Measurements from ENCODE around the gene MTMR1. TPM values are rescaled to one million over a fixed set of nuclear protein-coding genes. Genes with fewer than 3 reads are reported as not detected.

MTMR1 gene
- total and polyA plus RNA-seq, 2 donors (not counting 1 experiment from before 2014, with no cell fraction given): 30.8 to 67.5 TPM

GRCh38 chrX:150766351-150767044, 73.3 kb downstream of the MTMR1 start:
- Histone ChIP-seq H4K20me1 (ENCODE audit: control insufficient read depth, insufficient read depth, low read length, poor library complexity, severe bottlenecking) (no peaks in the 10 kb centered on the region), H3K79me2 (ENCODE audit: control insufficient read depth, insufficient read depth, low read length) (no peaks in the 10 kb centered on the region), H3K36me3 (replicated peaks in 1 of 2; ENCODE audit: control extremely low read depth in 1 of 2, control insufficient read depth in 1 of 2, extremely low read depth in 1 of 2, insufficient read depth in 2 of 2, low read length in 1 of 2) (peaks cover 0 to 8% of the 10 kb centered on the region in 2 experiments), H3K9ac (ENCODE audit: low read length) (no peak overlapping the region), H3K9me3 (ENCODE audit: control extremely low read depth in 1 of 3, control insufficient read depth in 2 of 3, insufficient read depth in 1 of 3, low read length in 2 of 3) (no peaks in the 10 kb centered on the region), H3K4me3 (ENCODE audit: control extremely low read depth in 1 of 5, extremely low read depth in 1 of 5, insufficient read depth in 1 of 5, low read depth in 2 of 5, low read length in 4 of 5) (no peak overlapping the region), H3K27ac (ENCODE audit: low read length in 2 of 2) (no peak overlapping the region), H2AFZ (ENCODE audit: insufficient read depth, low read depth, low read length, poor library complexity, severe bottlenecking) (no peak overlapping the region), H3K4me1 (ENCODE audit: control insufficient read depth in 2 of 2, insufficient read depth in 2 of 2, low read length in 2 of 2) (no peaks in the 10 kb centered on the region), H3K27me3 (replicated peaks in 1 of 4; ENCODE audit: control extremely low read depth in 1 of 4, control insufficient read depth in 3 of 4, insufficient read depth in 4 of 4, low read length in 3 of 4) (no peaks in the 10 kb centered on the region), H3K4me2 (replicated peaks; ENCODE audit: low read depth, low read length, poor library complexity, severe bottlenecking) (no peak overlapping the region)
- no peak overlapping the region for H3K27ac Mint-ChIP-seq
- intact Hi-C loops (cut with micrococcal nuclease): no loop called here
- ATAC-seq (ENCODE audit: low read depth): no peak
- CTCF ChIA-PET: interaction anchor here (1.2 kb wide), 1 partner anchor 315 kb away, joined by 3 read pairs; no protein-coding TSS in a partner anchor
- POLR2A ChIA-PET: no interaction called here
- no peak overlapping the region for H3K4me3 Mint-ChIP-seq
- H3K9me3 Mint-ChIP-seq (ENCODE audit: insufficient read depth): no peaks in the 10 kb centered on the region
- no peaks in the 10 kb centered on the region for H3K27me3 Mint-ChIP-seq
- no peak for TF ChIP-seq EZH2 (IDR thresholded peaks at IDR 0.05; ENCODE audit: borderline replicate concordance, insufficient read depth, low read depth, low read length, poor library complexity, severe bottlenecking)
- TF ChIP-seq, protein P1, sequence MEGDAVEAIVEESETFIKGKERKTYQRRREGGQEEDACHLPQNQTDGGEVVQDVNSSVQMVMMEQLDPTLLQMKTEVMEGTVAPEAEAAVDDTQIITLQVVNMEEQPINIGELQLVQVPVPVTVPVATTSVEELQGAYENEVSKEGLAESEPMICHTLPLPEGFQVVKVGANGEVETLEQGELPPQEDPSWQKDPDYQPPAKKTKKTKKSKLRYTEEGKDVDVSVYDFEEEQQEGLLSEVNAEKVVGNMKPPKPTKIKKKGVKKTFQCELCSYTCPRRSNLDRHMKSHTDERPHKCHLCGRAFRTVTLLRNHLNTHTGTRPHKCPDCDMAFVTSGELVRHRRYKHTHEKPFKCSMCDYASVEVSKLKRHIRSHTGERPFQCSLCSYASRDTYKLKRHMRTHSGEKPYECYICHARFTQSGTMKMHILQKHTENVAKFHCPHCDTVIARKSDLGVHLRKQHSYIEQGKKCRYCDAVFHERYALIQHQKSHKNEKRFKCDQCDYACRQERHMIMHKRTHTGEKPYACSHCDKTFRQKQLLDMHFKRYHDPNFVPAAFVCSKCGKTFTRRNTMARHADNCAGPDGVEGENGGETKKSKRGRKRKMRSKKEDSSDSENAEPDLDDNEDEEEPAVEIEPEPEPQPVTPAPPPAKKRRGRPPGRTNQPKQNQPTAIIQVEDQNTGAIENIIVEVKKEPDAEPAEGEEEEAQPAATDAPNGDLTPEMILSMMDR (IDR thresholded peaks at IDR 0.05): no peak
- WGBS (ENCODE audit: insufficient coverage): 97% methylated on average over 10 of the region's 13 CpGs
- H3K4me1 Mint-ChIP-seq: no peaks in the 10 kb centered on the region
- DNase-seq: no peak

GRCh38 chrX:150767045-150767395, 73.8 kb downstream of the MTMR1 start:
- no peak overlapping the region for H2AFZ ChIP-seq (ENCODE audit: insufficient read depth, low read depth, low read length, poor library complexity, severe bottlenecking)
- WGBS (ENCODE audit: insufficient coverage): 94% methylated on average over 3 of the region's 9 CpGs

More at GRCh38 chrX:150767045-150767395, 73.8 kb downstream of the MTMR1 start:
- Mint-ChIP-seq H3K4me3 (no peak overlapping the region), H3K27me3 (no peaks in the 10 kb centered on the region), H3K27ac (no peak overlapping the region), H3K4me1 (no peaks in the 10 kb centered on the region), H3K9me3 (ENCODE audit: insufficient read depth) (no peaks in the 10 kb centered on the region)
- ATAC-seq (ENCODE audit: low read depth) (no peak), DNase-seq (no peak)
- Histone ChIP-seq H3K27me3 (replicated peaks in 1 of 4; ENCODE audit: control extremely low read depth in 1 of 4, control insufficient read depth in 3 of 4, insufficient read depth in 4 of 4, low read length in 3 of 4) (no peaks in the 10 kb centered on the region), H3K79me2 (ENCODE audit: control insufficient read depth, insufficient read depth, low read length) (no peaks in the 10 kb centered on the region), H4K20me1 (ENCODE audit: control insufficient read depth, insufficient read depth, low read length, poor library complexity, severe bottlenecking) (no peaks in the 10 kb centered on the region), H3K4me1 (ENCODE audit: control insufficient read depth in 2 of 2, insufficient read depth in 2 of 2, low read length in 2 of 2) (no peaks in the 10 kb centered on the region), H3K36me3 (replicated peaks in 1 of 2; ENCODE audit: control extremely low read depth in 1 of 2, control insufficient read depth in 1 of 2, extremely low read depth in 1 of 2, insufficient read depth in 2 of 2, low read length in 1 of 2) (peaks cover 0 to 7% of the 10 kb centered on the region in 2 experiments), H3K27ac (ENCODE audit: low read length in 2 of 2) (no peak overlapping the region), H3K4me3 (ENCODE audit: control extremely low read depth in 1 of 5, extremely low read depth in 1 of 5, insufficient read depth in 1 of 5, low read depth in 2 of 5, low read length in 4 of 5) (no peak overlapping the region), H3K9me3 (ENCODE audit: control extremely low read depth in 1 of 3, control insufficient read depth in 2 of 3, insufficient read depth in 1 of 3, low read length in 2 of 3) (no peaks in the 10 kb centered on the region), H3K4me2 (replicated peaks; ENCODE audit: low read depth, low read length, poor library complexity, severe bottlenecking) (no peak overlapping the region), H3K9ac (ENCODE audit: low read length) (no peak overlapping the region)
- ChIA-PET POLR2A (no interaction called here), CTCF (interaction anchor here (1.1 to 1.2 kb wide), 2 partner anchors 54 to 315 kb away, joined by 3 to 4 read pairs; no protein-coding TSS in a partner anchor)
- intact Hi-C loops (cut with micrococcal nuclease): no loop called here
- TF ChIP-seq EZH2 (IDR thresholded peaks at IDR 0.05; ENCODE audit: borderline replicate concordance, insufficient read depth, low read depth, low read length, poor library complexity, severe bottlenecking): no peak
- TF ChIP-seq, protein P1 (IDR thresholded peaks at IDR 0.05): no peak
